HG03060 (cell line): ENCODE data around the gene IL1RL2.

Experiments used
- ATAC-seq: cut with Tn5 transposase; IDR thresholded peaks from one replicate; pipeline ENCODE4 v1.9.1; 2021; ENCODE audit warnings: low read depth, moderate number of reproducible peaks; ENCODE audit not compliant: unreplicated experiment

The IL1RL2 gene

GRCh38 chr2:102238039-102238756 lies 51.4 kb downstream of the IL1RL2 start:
- ATAC-seq: no peak

- no peak for ATAC-seq
Observed at GRCh38 chr2:102238778-102239177, 52.0 kb downstream of the IL1RL2 start.

GRCh38 chr2:102239344-102239743 lies 52.5 kb downstream of the IL1RL2 start:
- no peak for ATAC-seq

GRCh38 chr2:102240640-102241370 lies 54.0 kb downstream of the IL1RL2 start:
- ATAC-seq: peak; percentile 79

GRCh38 chr2:102241616-102242305 lies 54.9 kb downstream of the IL1RL2 start:
- ATAC-seq: no peak

GRCh38 chr2:102245266-102246151 lies 58.7 kb downstream of the IL1RL2 start:
- no peak for ATAC-seq

GRCh38 chr2:102250278-102250821 lies 63.5 kb downstream of the IL1RL2 start:
- no peak for ATAC-seq

- no peak for ATAC-seq
Observed at GRCh38 chr2:102251042-102251848, 64.4 kb downstream of the IL1RL2 start.

GRCh38 chr2:102251849-102252203 lies 65.0 kb downstream of the IL1RL2 start:
- ATAC-seq: no peak

- ATAC-seq: no peak
Observed at GRCh38 chr2:102252236-102252635, 65.4 kb downstream of the IL1RL2 start.

- no peak for ATAC-seq
Observed at GRCh38 chr2:102253140-102253752, 66.4 kb downstream of the IL1RL2 start.

GRCh38 chr2:102253753-102254150 lies 66.9 kb downstream of the IL1RL2 start:
- ATAC-seq: no peak

- ATAC-seq: no peak
Observed at GRCh38 chr2:102256276-102256675, 69.5 kb downstream of the IL1RL2 start.

- ATAC-seq: no peak
Observed at GRCh38 chr2:102256874-102257462, 70.1 kb downstream of the IL1RL2 start.

- no peak for ATAC-seq
Observed at GRCh38 chr2:102258025-102258385, 71.2 kb downstream of the IL1RL2 start.

GRCh38 chr2:102258386-102259074 lies 71.7 kb downstream of the IL1RL2 start:
- no peak for ATAC-seq

GRCh38 chr2:102261467-102262135 lies 74.8 kb downstream of the IL1RL2 start:
- ATAC-seq: no peak
